ENCODE data around the gene NFKBIA.
"Not testable (repeated sequence)": the region's sequence is repeated elsewhere in the genome, so short reads cannot be mapped to it uniquely, and the experiment has no call there.

Gene NFKBIA, protein sequence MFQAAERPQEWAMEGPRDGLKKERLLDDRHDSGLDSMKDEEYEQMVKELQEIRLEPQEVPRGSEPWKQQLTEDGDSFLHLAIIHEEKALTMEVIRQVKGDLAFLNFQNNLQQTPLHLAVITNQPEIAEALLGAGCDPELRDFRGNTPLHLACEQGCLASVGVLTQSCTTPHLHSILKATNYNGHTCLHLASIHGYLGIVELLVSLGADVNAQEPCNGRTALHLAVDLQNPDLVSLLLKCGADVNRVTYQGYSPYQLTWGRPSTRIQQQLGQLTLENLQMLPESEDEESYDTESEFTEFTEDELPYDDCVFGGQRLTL

DNA sequence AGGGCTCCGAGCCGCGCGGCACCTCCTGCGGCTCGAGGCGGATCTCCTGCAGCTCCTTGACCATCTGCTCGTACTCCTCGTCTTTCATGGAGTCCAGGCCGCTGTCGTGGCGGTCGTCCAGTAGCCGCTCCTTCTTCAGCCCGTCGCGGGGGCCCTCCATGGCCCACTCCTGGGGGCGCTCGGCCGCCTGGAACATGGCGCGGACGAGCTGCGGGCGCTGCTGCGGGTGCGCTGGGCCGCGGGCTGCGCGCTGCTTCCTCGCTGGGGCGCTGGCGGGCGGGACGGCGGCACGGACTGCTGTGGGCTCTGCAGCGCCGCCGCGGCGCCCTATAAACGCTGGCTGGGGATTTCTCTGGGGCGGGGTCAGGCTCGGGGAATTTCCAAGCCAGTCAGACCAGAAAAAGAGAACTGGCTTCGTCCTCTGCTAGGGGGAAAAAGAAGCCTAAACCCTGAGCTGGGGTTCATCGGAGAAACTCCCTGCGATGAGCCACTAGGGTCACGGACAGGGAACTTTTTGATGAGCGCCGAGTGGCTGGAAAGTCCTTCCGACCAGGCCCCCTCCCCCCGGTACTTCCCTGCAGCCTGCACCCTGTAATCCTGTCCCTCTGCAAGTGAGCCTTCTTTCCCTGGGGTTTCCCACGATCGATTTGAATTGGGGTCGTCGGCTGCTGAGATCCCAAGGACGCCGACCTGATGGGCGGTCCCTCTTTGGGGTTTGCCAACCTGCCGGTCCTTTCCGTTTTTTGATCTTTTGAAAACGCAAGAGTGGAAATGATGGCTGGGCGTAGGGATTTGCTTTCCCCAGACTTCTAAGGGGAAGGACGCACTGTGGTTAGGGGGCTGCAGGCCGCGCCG is at the start of gene NFKBIA:
TSS of gene NFKBIA (minus strand) at position 301 of the 855 bp plus-strand sequence. CDS start at position 196, 105 bp downstream.
- DNase-seq: peak; percentile 97

DNA sequence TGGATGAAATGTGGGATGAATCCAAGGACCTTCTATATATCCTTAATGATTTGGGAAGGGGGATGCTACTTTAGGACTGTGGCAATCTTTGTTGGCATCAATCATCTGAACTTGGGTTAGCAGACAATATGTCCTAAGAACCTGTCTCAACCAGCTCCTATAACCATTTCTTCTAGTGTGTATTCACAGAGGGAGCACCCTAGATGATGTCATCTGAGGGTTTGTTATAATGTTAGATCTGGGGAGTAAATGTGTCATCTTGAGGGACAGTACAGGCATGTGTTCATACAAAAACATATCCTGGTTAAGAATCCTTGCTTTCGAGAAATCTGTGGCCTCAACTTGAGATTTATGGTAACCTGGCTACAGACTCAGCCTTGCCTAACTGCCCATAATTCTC is 41.9 kb upstream of the NFKBIA start:
- no peak for DNase-seq

DNA sequence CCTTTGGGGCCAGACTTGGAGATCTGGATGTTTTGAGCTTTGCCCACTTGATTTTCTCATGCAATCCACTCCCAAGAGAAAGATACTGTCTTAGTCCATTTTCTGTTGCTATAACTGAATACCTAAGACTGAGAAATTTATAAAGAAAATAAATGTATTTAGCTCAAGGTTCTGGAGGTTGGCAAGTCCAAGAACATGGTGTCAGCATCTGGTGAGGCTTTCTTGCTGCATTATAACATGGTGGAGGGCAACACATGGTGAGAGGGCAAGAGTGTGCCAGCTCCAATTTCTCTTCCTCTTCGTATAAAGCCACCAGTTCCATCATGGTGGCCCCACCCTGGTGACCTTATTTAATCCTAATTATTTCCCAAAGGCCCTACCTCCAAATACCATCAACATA is 39.6 kb upstream of the NFKBIA start:
- DNase-seq: no peak

GRCh38 chr14:35441160-35441559 is 36.6 kb upstream of the NFKBIA start:
- no peak for DNase-seq

DNA sequence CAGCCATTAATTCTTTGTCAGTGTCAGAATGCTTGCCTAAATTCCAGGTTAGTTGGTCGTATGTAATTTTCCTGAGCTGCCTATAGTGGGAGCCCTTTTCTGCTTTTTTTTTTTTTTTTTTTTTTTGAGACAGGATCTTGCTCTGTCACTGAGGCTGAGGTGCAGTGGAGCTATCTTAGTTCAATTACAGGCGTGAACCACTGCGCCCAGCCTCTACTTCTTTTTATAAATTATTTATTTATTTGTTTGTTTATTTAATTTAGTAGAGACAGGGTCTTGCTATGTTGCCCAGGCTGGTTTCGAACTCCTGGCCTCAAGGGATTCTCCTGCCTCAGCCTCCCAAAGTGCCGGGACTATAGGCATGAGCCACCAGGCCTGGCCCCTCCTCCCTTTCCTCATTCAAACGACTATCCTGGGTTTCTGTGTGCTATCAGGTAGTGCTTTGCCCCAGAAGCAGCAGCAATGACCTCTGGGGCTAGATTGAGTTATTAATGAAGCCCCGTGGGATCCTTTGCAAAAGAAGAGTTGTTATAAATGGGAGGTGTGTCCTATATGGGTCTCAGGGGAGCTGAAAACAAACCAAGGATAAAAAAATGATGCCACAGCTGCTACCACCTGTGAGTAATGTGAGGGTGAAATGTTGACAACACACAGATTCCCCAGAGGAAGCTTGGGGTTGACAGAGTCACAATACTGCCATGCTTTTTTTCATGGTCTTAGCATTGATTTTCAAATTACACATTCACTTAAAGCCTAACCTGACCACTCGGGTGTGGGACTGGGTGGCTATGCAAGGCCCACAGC is 34.6 kb upstream of the NFKBIA start:
- DNase-seq: no peak

DNA sequence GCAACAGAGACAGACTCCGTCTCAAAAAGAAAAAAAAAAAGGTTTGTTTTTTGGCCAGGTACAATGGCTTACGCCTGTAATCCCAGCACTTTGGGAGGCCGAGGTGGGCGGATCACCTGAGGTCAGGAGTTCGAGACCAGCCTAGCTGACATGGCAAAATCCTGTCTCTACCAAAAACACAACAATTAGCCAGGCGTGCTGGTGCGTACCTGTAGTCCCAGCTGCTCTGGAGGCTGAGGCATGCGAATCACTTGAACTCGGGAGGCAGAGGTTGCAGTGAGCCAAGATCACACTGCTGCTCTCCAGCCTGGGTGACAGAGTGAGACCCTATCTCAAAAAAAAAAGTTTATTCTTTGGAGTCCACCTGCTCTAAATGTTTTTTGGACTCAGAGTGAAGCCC is 33.9 kb upstream of the NFKBIA start:
- DNase-seq: not testable (repeated sequence)

- DNase-seq: no peak
Observed at GRCh38 chr14:35435177-35435576, 30.6 kb upstream of the NFKBIA start.

GRCh38 chr14:35433826-35434225 is 29.3 kb upstream of the NFKBIA start:
- DNase-seq: no peak

DNA sequence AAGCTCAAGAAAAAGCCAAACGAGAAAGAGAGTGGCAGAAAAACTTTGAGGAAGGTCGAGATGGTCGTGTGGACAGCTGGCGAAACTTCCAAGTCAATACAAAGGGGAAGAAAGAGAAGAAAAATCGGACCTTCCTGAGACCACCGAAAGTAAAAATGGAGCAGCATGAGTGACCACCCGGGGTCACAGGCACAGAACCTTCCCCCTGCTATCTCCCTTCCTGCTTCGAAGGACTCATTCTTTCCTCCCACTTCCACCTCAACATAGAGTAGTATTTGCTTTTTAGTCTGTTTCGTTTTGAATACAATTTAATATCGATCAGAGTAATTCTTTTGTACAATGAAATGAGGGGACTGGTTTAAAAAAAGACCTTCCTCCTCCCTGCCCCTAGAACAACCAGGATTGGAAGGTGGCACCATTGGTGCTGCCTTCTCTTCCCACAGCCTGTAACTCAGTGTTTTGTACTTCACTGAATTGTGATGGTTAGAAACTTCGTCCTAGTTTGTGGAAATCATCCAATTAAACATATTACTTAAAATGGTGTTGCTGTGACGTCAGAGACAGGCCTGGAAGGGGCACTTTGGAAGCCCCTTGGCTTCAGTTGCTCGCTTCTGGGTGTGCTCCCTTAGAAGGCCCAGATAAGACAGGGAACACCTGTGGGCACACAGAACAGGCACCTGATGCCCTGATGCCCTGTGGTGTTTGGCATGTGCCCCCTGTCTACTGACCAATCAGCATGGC is 26.1 kb upstream of the NFKBIA start:
- no peak for DNase-seq

DNA sequence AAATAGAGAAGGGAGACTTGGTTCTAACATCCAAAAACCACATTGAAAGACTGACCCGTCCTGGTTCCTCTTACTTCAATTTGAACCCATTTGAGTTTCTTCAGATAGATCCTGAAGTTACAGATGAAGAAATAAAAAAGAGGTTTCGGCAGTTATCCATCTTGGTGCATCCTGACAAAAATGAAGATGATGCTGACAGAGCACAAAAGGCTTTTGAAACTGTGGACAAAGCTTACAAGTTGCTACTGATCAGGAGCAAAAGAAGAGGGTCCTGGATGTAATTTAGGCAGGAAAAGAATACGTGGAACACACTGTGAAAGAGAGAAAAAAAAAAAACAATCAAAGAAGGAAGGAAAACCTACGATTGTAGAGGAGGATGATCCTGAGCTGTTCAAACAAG is 25.4 kb upstream of the NFKBIA start:
- DNase-seq: no peak

DNA sequence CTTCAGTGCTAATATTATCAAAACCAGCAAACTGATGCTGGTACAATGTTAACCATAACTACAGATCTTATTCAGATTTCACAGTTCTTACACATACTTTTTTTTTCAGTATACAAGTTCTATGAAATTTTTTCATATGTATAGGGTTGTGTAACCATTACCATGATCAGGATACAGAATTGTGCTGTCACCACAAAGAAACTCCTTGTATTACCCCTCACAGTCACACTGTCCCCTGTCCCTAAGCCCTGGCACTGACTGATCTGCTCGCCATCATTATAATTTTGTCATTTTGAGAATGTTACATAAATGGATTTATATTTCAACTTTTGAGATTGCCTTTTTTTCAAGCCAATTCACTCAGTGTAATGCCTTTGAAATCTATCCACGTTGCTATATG is 21.3 kb upstream of the NFKBIA start:
- DNase-seq: no peak

GRCh38 chr14:35423621-35424020 is 19.1 kb upstream of the NFKBIA start:
- DNase-seq: no peak

DNA sequence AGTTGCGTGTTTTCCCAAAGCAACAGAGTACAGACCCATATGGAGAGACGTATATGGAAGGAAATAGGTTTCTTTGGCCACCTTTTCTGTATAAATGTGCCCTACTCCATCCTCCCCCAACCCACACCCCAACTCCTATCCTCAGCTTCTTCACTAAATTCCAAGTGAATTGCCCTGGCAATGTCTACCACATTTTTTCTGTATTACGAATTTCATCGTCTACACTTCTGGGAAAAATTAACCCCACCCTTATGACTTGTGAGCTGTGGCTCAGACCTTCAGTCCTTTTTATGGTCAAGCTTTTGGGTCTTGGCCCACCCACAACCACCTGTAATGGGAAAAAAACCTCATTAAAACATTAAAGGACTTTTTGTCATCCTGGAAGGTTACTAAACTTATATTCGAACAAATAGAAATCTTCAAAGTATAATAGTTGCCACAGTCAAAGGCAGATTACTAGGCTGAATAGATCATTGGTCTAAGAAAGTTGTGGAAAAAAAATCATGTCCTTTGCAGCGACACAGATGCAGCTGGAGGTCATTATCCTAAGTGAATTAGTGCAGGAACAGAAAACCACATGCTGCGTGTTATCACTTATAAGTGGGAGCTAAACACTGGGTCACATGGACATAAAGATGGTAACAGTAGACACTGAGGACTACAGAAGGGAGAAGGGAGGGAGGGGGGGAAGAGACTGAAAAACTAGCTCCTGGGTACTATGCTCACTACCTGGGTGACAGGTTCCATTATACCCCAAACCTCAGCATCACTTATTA is 15.7 kb upstream of the NFKBIA start:
- no peak for DNase-seq

DNA sequence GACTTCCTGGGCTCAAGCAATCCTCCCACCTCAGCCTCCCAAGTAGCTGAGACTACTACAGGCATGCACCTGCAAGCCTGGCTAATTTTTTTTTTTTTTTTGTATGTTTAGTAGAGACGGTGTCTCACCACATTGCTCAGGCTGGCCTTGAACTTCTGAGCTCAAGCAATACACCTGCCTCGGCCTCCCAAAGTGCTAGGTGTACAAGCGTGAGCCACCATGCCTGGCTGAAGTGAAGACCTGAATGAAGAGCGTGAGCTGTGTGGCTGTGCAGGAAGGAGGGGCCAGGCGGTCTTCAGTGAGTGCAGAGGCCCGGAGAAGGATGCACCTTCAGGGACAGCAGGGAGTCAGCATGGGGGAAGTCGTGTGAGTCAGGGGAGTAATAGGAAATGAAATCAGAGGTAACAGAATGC is 14.9 kb upstream of the NFKBIA start:
- DNase-seq: no peak

GRCh38 chr14:35418093-35418492 is 13.5 kb upstream of the NFKBIA start:
- no peak for DNase-seq

DNA sequence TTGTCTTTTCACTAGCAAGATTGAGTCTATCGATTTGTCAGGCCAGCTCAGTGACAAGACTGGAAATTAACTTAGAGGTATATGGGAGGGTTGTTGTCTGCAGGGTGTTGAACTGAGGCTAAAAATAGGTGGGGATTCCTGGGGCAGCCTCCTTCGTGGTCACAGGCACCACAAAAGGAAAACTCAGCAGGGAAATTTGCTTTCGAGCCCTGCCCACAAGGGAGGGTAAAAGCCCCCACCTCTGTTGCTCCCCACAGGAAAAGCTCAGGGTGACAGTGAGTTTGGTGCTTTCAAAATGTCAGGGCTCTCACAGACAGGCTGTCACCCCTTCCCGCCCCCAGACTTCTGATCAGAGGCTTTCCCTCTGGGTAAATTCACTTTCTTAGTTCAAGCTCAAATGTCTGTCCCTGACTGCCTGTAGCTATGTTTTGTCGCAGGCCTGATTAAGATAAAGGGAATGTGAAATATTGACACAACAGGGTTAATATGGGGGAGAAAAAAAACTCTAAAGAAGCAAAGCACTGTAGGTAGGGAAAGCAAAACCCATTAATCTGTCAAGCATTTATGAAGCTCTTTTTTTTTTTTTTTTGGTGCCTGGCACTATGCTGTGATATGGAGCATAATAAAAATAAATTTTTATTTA is 11.7 kb upstream of the NFKBIA start:
- peak; percentile 85 for DNase-seq

DNA sequence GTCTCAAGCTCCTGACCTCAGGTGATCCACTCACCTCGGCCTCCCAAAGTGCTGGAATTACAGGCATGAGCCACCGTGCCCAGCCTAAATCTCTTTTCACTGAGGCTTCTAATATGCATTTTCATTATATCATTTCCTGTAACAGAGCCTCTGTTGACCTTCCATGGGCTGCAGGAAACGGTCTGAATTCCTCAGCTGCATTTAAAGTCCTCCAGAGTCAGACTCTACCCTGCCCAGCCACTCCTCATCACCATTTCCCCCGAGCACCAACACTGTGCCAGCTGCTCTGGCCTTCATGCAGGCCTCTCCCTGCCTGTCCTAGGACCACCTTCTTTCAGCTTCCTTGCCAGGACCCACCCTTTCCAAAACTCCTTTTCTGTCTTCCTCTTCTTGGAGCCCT is 9.8 kb upstream of the NFKBIA start:
- DNase-seq: no peak

DNA sequence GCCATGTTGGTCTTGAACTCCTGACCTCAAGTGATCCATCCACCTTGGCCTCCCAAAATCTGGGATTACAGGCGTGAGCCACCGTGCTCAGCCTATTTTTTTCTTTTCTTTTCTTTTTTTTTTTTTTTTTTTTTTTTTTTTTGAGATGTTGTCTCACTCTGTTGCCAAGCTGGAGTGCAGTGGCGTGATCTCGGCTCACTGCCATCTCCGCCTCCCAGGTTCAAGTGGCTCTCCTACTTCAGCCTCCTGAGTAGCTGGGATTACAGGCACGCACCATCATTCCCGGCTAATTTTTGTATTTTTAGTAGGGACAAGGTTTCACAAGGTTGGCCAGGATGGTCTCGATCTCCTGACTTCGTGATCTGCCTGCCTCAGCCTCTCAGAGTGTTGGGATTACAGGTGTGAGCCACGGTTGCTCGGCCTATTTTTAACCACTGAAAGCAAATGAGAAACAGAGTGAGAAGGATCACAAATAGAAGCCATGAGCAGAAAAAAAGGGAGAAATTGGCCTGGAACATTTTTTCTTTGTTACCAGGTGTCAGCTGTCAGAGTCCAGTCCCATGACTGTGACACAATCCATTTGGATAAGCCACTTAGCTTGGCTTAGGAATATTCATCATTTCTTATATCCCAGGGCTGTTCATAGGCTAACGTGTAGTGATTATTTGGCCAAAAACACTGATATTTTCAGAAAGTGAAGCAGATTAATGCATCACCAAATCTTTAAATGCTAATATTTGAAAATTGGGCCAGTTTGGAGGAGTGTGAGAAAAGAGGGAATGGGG is 7.9 kb upstream of the NFKBIA start:
- no peak for DNase-seq

DNA sequence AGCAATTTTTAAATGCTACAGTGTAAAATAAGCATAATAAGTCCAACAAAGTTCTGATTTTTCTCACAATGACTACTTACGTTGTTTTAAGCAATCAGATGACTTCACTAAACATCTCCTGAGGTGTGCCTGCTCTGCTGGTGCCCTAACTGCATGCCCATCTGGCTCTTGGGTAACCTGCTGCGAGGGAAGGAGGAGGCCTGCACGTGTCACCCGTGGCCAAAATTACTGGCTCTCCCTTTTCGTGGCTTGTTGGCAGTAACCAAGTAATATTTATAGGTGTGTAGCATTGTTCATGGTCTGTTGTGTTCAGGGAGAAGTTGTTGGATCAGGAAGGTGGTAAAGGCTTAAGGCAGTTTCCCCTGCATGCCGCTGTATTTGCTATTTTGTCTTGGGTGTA is 6.3 kb upstream of the NFKBIA start:
- no peak for DNase-seq

DNA sequence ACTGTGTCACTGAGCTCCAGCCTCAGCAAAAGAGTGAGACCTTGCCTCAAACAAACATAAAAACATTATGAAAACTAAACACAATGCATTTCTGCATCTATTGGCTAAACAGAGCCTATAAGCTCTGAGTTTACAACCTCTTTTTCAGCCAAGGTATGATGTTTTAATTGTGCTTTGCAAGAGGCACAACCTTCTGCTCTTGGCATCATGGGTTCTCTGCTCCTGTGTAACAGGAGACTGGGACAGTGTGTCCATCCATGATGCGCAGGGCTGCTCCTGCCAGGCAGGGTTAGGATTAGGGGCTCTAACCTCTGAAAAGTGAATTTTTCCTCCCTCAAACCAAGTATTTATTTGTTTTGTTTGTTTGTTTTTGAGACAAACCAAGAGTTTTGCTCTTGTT is 5.0 kb upstream of the NFKBIA start:
- no peak for DNase-seq

DNA sequence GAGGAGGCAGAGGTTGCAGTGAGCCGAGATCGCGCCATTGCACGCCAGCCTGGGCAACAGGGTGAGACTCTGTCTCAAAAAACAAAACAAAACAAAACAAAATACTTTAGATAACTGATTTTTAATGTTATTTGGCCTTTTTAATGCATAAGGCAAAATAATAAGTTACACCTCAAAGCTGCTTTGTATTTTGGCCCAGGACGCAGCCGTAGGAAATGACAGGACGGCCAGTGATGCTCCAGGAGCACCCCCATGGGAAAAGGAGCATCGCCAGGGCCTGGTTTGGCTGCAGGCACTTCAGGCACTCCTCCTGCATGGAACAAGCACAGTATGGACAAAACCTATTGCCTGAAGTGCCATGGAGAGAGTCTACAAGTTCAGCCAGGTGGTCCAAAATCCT is 3.5 kb upstream of the NFKBIA start:
- DNase-seq: no peak
